HG03558 (cell line): Measurements from ENCODE around the gene ATP9B.

ENCODE experiments used
- ATAC-seq: cut with Tn5 transposase; IDR thresholded peaks from one replicate; pipeline ENCODE4 v1.9.1; 2021; ENCODE audit warnings: moderate number of reproducible peaks; ENCODE audit not compliant: unreplicated experiment; ENCODE audit errors: extremely low read depth

Gene ATP9B

GRCh38 chr18:79068937-79069716 lies at the start of gene ATP9B:
ATP9B (plus strand) TSS chr18:79069394; CDS start chr18:79069411, 17 bp downstream.
- ATAC-seq = peak; percentile 69

GRCh38 chr18:79019881-79020280 lies 49.3 kb upstream of the ATP9B start:
- no peak for ATAC-seq

DNA sequence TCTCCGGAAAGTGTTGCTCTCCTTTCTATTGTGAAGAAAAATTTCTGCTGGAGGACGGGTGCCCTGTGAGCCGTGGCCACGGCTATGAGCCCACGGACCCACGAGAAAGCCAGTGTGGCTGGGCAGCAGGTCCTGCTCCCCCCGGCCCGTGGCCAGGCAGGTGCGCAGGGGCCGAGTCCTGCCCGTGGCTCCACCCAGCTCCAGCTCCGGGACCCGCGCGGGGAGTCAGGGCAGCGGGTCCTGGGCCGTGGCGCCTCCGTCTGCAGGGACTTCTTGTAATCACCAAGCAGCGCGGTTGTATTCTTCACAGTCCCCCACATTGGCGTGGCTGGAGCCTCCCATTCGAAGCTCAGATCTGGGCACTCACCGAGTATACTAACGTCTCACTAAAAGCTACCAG lies 46.6 kb upstream of the ATP9B start:
- no peak for ATAC-seq

DNA sequence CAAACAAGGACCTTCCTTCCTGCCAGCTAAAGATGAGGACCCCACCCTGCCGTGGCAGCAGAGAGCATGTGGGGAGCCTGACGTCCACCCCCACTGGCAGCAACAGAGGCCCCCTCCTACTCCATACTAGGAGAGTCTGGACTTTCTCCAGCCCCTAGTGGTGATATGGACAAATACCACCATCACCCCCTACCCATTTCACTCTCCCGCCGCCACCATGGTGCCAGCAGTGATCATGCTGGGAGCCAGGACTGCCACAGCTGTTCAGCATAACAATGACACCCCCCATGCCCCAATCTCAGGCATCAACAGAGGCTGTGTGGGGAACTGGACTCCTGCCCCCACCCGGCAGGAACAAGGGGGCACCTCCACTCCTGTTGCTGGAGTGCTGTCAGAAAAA lies 42.7 kb upstream of the ATP9B start:
- no peak for ATAC-seq

DNA sequence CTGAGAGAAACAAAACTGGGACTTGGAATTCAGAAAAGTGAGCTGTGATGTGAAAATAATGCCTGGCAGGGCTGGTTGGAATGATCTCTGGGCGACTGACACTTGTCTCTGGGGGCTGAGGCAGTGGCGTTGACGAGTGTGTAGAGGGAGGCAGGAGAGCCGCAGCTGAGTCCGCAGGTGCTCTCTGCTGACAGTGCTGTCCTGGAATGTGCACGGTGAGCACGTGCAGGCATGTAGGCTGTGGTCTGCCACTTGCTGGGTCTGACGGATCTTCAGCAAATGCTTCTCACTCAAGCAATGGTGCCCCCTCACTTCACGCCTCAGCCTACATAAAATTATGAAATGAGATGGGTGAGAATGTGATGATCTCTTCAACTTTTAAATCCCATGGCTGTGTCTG lies 38.5 kb upstream of the ATP9B start:
- no peak for ATAC-seq

GRCh38 chr18:79042276-79042675 lies 26.9 kb upstream of the ATP9B start:
- ATAC-seq = no peak

DNA sequence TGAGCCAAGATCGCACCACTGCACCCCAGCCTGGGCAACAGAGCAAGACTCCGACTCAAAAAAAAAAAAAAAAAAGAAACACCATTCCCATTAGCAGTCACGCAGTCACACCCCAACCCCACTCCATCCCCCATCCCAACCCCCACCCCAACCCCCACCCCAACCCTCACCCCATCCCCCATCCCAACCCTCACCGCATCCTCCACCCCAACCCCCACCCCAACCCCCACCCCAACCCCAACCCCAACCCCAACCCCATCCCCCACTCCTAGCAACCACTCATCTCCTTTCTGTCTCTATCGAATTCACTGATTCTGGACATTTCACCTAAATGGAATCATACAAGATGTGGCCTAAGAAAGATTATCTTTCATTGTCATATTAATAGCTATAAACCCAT lies 25.9 kb upstream of the ATP9B start:
- no peak for ATAC-seq

GRCh38 chr18:79046522-79046921 lies 22.7 kb upstream of the ATP9B start:
- ATAC-seq = no peak

- no peak for ATAC-seq
Measured at GRCh38 chr18:79047556-79048244, 21.5 kb upstream of the ATP9B start.

DNA sequence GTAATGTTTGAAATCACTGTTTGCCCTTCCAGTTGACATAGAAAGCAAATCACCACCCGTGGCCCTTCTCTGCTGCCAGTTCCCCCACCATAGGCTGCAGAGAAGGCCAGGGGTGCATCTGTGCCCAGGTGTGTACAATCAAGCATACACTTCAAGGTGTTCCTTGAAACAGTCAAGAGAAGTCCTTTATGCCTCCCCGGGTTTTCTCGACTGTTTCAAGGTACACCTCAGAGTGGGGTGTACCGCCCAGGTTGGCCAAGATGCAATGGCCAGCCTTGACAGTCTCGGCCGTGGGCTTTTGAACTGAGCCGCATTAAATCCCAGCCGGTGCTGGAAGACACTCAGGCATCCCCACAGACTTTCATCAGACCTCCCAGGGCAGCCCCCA lies 21.0 kb upstream of the ATP9B start:
- ATAC-seq = no peak

DNA sequence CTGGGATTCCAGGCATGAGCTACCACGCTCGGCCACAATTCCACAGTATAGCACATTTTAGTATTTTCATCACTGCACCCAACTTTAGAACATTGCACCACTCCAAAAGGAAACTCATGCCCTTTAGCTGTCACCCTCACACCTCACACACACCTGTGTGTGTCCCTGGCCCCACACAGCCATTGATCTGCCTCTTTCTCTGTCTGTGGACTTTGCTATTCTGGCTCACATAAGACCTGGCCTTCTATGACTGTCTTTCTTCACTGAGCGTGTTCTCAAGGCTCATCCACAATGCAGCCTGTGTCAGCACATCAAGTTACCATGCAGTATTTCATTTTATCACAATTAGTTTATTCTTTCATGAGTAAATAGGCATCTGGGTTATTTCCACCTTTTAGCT lies 19.7 kb upstream of the ATP9B start:
- no peak for ATAC-seq

DNA sequence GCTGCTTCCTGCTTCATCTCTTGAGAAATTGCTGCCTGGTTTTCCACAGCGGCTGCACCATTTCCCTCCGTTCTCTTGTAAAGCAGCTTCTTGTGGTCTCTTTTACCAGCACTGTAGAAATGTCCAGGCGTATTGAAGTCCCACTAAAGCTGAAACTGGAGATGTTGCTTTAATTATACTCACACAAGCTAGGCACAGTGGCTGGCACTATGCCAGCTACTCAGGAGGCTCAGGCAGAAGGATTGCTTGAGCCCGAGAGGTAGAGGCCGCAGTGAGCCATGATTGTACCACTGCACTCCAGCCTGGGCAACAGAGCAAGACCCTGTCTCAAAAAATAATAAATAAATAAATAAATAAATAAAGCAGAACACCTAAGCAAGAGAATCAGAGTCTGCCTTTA lies 19.2 kb upstream of the ATP9B start:
- no peak for ATAC-seq

DNA sequence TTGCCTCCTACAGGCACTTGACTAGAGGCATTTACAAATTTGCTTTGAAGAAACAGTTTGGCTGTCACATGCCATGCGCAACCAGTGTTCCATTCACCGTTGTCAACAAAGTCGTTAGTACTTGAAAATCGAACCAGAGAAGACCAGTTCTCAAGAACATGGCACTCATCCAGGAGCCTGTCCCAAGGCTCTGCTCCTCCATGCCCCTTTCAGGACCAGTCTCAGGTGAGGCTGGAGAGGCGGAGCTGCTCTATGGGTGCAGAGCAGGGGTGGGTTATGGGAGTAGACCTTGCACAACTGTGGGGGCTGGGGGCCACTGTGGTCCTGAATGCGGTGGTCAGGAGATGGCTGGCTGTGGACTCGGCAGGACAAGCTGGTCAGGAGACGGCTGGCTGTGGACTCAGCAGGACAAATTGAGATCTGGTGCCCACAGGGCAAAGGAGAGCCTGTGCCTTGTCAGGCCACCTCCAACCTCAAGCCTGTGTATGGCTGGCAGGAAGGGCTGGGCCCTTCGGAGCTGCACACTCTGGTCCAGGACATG lies 12.3 kb upstream of the ATP9B start:
- ATAC-seq = no peak

DNA sequence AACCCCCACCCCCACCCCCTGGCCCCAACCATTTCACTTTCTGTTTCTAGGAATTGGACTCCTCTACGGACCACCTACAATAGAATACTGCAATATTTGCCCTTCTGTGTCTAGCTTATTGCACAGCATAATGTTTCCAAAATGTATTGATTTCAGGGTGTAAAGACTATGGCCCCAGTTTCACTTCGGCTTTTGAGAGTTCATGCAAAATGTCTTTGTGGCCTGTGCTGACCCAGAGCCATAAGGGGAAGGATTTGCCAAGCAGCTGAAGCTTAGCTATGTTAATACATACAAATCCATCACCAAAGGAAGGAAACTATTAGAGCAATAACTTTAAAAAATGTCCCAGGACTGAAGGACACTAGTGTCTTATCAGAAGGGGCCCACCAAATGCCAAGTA lies 11.2 kb upstream of the ATP9B start:
- ATAC-seq = no peak

DNA sequence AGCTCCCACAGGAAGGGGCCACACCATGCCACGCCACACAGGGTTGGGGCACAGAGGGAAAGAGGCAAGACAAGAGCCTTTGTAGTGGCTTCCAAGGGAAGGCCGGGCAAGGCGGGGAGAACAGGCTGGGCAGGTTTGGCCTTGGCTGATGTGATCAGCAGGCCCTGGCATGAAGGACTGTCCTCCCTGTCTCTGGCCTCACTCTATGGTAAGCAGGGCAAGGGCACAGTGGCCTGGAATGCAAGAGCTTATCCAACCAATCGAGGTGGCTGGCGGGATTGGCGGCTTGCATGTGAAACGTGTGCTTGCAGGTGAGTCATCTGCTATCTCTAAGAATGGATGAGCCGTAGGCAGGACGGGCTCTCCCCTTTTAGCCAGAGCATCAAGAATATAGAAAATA lies 6.4 kb upstream of the ATP9B start:
- ATAC-seq = no peak

DNA sequence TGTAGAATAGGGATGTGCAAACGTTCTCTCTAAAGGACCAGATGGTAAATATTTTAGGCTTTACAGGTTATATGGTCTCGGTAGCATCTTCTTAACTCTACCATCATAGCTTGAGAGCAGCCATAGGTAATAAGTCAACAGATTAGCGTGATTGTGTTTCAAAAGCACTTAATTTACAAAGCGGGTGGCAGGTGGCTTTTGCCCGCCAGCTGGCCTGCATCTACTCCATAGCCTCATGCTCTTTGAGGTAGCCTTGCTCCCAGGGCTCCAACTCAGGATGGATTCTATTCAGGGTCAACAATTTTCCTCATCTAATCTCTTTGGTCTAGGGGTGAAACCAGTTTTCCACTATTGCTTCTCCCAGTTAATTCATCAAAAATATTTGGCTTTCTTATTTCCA lies 5.0 kb upstream of the ATP9B start:
- no peak for ATAC-seq

DNA sequence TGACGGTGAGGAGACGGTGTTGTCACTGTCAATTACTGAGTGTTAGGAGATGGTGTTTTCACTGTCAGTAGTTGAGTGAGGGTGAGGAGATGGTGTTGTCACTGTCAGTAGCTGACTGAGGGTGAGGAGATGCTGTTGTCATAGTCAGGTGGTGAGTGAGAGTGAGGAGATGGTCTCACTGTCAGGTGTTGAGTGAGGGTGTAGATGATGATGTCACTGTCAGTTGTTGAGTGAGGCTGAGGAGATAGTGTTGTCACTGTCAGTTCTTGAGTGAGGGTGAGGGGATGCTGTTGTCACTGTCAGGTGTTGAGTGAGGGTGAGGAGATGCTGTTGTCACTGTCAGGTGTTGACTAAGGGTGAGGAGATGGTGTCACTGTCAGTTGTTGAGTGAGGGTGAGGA lies 3.4 kb upstream of the ATP9B start:
- ATAC-seq = no peak

DNA sequence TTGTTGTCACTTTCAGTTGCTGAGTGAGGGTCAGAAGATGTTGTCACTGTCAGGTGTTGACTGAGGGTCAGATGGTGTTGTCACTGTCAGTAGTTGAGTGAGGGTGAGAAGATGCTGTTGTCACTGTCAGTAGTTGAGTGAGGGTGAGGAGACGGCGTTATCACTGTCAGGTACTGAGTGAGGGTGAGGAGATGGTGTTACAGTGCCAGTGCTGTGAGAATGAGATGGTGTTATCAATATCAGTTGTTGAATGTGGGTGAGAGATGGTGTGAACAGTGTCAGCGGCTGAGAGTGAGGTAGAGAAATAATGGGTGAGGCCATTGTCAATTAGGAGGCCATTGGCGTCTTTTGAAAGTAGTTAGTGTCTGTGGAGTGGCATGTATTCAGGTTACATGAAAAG lies 1.6 kb upstream of the ATP9B start:
- ATAC-seq = no peak

- peak; percentile 15 for ATAC-seq
Measured at GRCh38 chr18:79068341-79068936, 755 bp upstream of the ATP9B start.

DNA sequence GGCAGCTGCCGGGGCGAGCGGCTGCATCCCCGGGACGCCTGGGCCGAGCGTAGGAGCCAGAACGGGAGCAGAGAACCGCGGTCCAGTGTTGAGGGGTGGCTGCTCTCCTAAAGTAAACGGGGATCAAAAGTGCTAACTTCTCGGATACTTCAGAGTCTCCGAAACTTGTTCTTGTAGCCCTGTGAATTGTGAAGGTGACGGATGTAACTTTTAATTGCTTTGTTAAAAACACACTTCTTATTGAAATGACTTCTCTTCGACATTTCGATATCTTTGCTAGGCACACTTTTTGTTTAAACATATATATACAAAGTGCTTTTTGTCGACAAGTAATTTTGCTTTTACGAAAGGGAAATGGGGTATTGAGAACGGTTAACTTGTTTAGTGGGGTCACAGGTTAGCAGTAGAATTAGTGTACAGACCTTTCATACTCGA lies 540 bp downstream of the ATP9B start:
- no peak for ATAC-seq

DNA sequence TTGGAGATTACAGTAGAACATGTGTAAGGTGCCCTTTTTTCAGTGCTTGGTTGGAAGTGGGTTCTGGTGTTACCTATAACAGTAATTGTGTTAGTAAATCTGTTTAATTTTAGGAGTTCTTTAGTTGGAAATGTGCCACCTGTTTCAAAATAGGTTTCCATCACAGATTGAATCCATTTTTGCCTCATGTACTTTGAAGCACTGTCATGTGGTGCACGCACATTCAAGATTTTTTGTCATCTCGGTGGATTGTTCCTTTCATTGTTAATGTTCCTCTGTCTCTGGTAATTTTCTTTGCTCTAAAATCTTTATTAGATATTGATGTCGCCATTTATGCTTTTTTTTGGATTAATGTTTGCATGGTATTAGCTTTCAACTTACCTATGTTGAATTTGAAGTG lies 1.3 kb downstream of the ATP9B start:
- ATAC-seq = no peak
